Measurements from ENCODE around the gene LFNG. TPM values are rescaled to one million over a fixed set of nuclear protein-coding genes. Genes with fewer than 3 reads are reported as not detected.
A peak's percentile ranks its signal among the peaks of the same experiment; 100 is the strongest.

LFNG gene
- total RNA-seq, 2 donors from 2014 or later = 16.0 to 47.2 TPM

DNA sequence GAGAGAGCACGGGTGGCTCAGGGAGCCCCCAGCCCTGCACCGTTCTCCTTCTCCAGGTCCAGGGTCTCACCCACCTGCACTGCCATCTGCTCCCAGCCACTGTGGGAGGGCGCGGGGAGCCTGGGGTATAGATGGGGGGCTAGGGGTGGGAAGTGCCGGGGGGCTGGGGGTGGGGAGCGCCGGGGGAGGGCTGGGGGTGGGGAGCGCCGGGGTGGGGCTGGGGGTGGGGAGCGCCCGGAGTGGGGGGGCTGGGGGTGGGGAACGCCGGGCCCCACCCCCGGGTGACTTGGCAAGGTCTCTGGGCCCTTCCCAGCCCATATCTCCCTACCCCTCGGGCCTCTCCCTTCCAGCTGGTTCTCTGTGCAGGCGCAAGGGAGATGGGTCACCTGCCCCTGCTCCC, 43.3 kb upstream of the LFNG start, which contains the start of gene GRIFIN:
Gene GRIFIN, minus strand, starts transcription at position 101 of the 400 bp plus-strand sequence. Its CDS starts 15 bp downstream, at position 86.
- no peaks in the 10 kb centered on the region for H3K36me3 ChIP-seq (ENCODE audit: control insufficient read depth, insufficient read depth, low read length)
- Mint-ChIP-seq H3K9me3 (no peaks in the 10 kb centered on the region), H3K4me1 (no peaks in the 10 kb centered on the region), H3K27me3 (ENCODE audit: insufficient read depth) (no peaks in the 10 kb centered on the region), H3K4me3 (no peak within 1 kb of the TSS), H3K36me3 (ENCODE audit: low read depth) (no peaks in the 10 kb centered on the region), H3K27ac (no peak within 1 kb of the TSS)
- no peak within 1 kb of the TSS for H3K27ac ChIP-seq (ENCODE audit: low read depth, low read length)
- no peak for DNase-seq
- H3K27me3 ChIP-seq (ENCODE audit: control insufficient read depth, insufficient read depth, low read length, poor library complexity, severe bottlenecking) = no peaks in the 10 kb centered on the region
- no peak within 1 kb of the TSS for H3K9ac ChIP-seq (ENCODE audit: extremely low read depth, low read length, poor library complexity, severe bottlenecking)
- H3K4me1 ChIP-seq (ENCODE audit: control insufficient read depth, insufficient read depth, low read length) = no peaks in the 10 kb centered on the region
- WGBS, 2 experiments (ENCODE audit: insufficient coverage in 1 of 2, insufficient read length in 1 of 2) = 90 to 100% methylated on average over 1 to 7 of the region's 16 CpGs
- H3K4me3 ChIP-seq (ENCODE audit: low read length) = no peak within 1 kb of the TSS
- H3K9me3 ChIP-seq (ENCODE audit: control insufficient read depth, low read length) = no peaks in the 10 kb centered on the region
- no peak for TF ChIP-seq CTCF (conservative IDR thresholded peaks at IDR 0.05)

- peak; percentile 58 for DNase-seq
- no peak for TF ChIP-seq CTCF (conservative IDR thresholded peaks at IDR 0.05)
- no peak overlapping the region for H3K9ac ChIP-seq (ENCODE audit: extremely low read depth, low read length, poor library complexity, severe bottlenecking)
- H3K4me3 ChIP-seq (ENCODE audit: low read length) = no peak overlapping the region
- no peaks in the 10 kb centered on the region for H3K4me1 Mint-ChIP-seq
- no peak overlapping the region for H3K27ac Mint-ChIP-seq
- no peaks in the 10 kb centered on the region for H3K36me3 ChIP-seq (ENCODE audit: control insufficient read depth, insufficient read depth, low read length)
- no peaks in the 10 kb centered on the region for H3K9me3 Mint-ChIP-seq
- no peaks in the 10 kb centered on the region for H3K27me3 Mint-ChIP-seq (ENCODE audit: insufficient read depth)
- no peaks in the 10 kb centered on the region for H3K27me3 ChIP-seq (ENCODE audit: control insufficient read depth, insufficient read depth, low read length, poor library complexity, severe bottlenecking)
- H3K36me3 Mint-ChIP-seq (ENCODE audit: low read depth) = no peaks in the 10 kb centered on the region
- WGBS, 2 experiments (ENCODE audit: insufficient coverage in 1 of 2, insufficient read length in 1 of 2) = 84 to 92% methylated on average over 8 to 25 of the region's 25 CpGs
- H3K9me3 ChIP-seq (ENCODE audit: control insufficient read depth, low read length) = no peaks in the 10 kb centered on the region
- no peak overlapping the region for H3K27ac ChIP-seq (ENCODE audit: low read depth, low read length)
- H3K4me1 ChIP-seq (ENCODE audit: control insufficient read depth, insufficient read depth, low read length) = no peaks in the 10 kb centered on the region
- no peak overlapping the region for H3K4me3 Mint-ChIP-seq
These were observed 42.7 kb upstream of the LFNG start for GRCh38 chr7:2476776-2477446.

DNA sequence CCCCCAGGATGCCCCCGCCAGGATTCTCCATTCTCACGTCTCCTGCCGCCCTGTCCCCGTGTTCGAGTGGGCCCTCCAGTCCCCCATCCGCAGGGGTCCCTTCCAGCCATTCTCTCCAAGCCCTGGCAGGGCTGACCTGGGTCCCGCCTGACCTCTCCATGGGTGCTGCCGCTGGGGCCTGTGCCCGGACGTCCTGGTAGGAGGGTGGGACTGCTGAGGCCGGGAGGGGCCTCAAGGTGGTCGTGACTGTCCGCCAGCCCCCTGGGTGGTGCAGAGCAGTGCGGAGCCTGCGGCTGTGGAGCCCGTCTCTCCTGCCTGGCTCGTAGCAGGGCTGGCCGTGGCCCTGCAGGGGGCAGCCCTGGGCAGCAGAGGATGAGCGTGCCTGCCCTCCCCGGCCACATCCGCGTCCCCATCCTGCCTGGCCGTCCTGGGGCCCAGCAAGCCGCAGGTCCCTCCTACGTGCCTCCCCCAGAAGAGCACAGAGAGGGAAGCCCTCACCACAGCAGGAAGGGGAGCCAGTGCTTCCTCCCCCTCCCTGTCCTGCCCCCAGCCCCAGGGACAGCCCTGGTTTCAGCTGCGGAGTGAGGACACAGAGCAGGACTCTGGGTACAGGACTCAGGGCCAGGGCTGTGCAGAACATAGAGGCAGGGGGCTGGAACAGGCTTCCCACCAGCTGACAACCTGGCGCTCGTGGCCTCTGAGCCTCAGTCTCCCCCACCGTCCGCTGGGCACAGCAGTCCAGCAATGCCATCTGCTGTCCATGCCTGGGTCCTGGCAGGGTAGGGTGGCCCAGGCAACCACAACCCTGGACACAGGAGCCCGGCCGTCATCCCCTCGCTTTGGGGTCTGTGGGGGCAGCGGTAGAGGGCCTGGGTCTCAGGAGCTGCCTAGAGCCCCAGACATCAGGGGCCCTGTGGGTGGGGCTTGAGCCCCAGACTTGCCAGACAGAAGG, 41.9 kb upstream of the LFNG start:
- Histone ChIP-seq H3K9me3 (ENCODE audit: control insufficient read depth, low read length) (peaks cover 1% of the 10 kb centered on the region), H3K36me3 (ENCODE audit: control insufficient read depth, insufficient read depth, low read length) (no peaks in the 10 kb centered on the region), H3K4me1 (ENCODE audit: control insufficient read depth, insufficient read depth, low read length) (no peaks in the 10 kb centered on the region), H3K9ac (ENCODE audit: extremely low read depth, low read length, poor library complexity, severe bottlenecking) (no peak overlapping the region), H3K4me3 (ENCODE audit: low read length) (no peak overlapping the region), H3K27me3 (ENCODE audit: control insufficient read depth, insufficient read depth, low read length, poor library complexity, severe bottlenecking) (no peaks in the 10 kb centered on the region), H3K27ac (ENCODE audit: low read depth, low read length) (no peak overlapping the region)
- Mint-ChIP-seq H3K36me3 (ENCODE audit: low read depth) (no peaks in the 10 kb centered on the region), H3K27me3 (ENCODE audit: insufficient read depth) (no peaks in the 10 kb centered on the region), H3K4me1 (no peaks in the 10 kb centered on the region), H3K9me3 (no peaks in the 10 kb centered on the region), H3K4me3 (no peak overlapping the region), H3K27ac (no peak overlapping the region)
- peak; percentile 86 for TF ChIP-seq CTCF (conservative IDR thresholded peaks at IDR 0.05)
- peak; percentile 88 for DNase-seq
- 55 to 60% methylated on average over 18 to 34 of the region's 34 CpGs for WGBS, 2 experiments (ENCODE audit: insufficient coverage in 1 of 2, insufficient read length in 1 of 2)

Data from endodermal cell (in vitro differentiated cells).